Stimulated activated effector memory CD8-positive, alpha-beta T cell treated with anti-CD3 and anti-CD28 coated beads, Interleukin-12 subunit alpha, Interleukin-12 subunit beta, amount 100 ng/mL, for 72 hours (primary cell): Measurements from ENCODE around the gene MYADML2.
"Not testable (repeated sequence)": the region's sequence is repeated elsewhere in the genome, so short reads cannot be mapped to it uniquely, and the experiment has no call there.

ENCODE experiments used
- ATAC-seq: fragments of 150-1000 bp; cut with Tn5 transposase; 2 replicates; pipeline ENCODE4 v1.10.0; 2021
- DNase-seq, 2 donors: peaks; one replicate each; pipeline ENCODE4 v3.0.0; 2021 to 2022; ENCODE audit warnings: low spot score in 2 of 2
- H3K27ac Mint-ChIP-seq: one replicate; pipeline ENCODE4 v1.8.0; 2022; ENCODE audit warnings: mild to moderate bottlenecking, mixed read lengths
- H3K36me3 Mint-ChIP-seq: one replicate; pipeline ENCODE4 v1.8.0; 2022; ENCODE audit warnings: mild to moderate bottlenecking, mixed read lengths
- H3K4me1 Mint-ChIP-seq: one replicate; pipeline ENCODE4 v1.8.0; 2022; ENCODE audit warnings: mixed read lengths
- H3K4me3 Mint-ChIP-seq: one replicate; pipeline ENCODE4 v1.8.0; 2022; ENCODE audit warnings: mild to moderate bottlenecking, mixed read lengths
- H3K9me3 Mint-ChIP-seq: one replicate; pipeline ENCODE4 v1.8.0; 2022; ENCODE audit warnings: mixed read lengths

MYADML2 gene

DNA sequence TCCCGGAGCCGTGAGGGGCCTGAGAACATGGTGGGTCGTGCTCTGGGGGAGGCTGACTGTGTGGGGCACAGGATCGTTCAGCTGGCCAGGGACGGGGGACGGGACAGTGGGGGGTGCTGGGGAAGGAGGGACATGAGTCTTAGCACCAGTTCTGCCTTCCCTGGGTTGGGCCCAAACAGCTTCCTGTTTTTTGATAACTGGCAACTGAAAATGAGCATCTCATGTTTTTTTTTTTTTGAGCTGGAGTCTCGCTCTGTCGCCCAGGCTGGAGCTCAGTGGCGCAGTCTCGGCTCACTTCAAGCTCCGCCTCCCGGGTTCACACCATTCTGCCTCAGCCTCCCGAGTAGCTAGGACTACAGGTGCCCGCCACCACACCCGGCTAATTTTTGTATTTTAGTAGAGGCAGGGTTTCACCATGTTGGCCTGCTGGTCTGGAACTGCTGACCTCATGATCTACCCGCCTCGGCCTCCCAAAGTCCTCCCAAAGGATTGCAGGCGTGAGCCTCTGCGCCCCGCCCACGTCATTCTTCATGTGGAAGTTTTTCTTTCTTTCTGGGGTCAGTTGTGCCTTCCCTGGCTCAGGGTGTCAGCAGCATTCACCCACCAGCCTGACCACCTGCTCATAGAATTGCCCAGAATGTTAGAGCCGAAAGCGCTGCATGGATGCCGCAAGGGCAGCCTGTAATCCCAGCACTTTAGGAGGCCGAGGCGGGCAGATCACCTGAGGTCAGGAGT is 36.8 kb upstream of the MYADML2 start:
- Mint-ChIP-seq H3K9me3 (no peaks in the 10 kb centered on the region), H3K4me1 (peaks cover 33% of the 10 kb centered on the region), H3K36me3 (peaks cover 49% of the 10 kb centered on the region), H3K4me3 (no peak overlapping the region), H3K27ac (no peak overlapping the region)
- DNase-seq (no peak), ATAC-seq (no peak)

DNA sequence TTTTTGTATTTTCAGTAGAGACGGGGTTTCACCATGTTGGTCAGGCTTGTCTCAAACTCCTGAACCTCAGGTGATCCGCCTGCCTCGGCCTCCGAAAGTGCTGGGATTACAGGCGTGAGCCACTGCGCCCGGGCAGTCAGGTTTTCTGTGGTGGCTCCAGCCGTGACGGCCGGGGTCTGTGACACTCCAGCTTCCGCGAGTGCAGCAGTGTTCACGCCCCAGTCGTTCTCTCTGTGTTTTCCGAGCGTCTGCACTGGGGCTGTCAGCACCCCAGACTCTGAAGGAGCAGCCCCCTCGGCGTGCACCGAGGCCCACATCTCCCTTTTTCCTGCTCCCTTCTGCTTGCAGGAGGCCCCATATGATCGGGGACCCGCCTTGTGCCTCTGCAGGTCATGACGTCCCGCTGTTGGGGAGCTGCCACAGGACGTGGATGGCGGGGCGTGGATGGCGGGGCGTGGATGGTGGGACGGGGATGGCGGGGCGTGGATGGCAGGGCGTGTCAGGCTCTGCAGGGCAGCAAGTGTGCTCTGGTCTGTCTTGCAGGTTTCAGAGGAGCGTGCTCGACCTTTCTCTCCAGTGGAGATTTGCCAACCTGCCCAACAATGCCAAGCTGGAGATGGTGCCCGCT is 36.1 kb upstream of the MYADML2 start:
- ATAC-seq, result no peak
- Mint-ChIP-seq H3K27ac (no peak overlapping the region), H3K36me3 (peaks cover 50% of the 10 kb centered on the region), H3K4me3 (no peak overlapping the region), H3K9me3 (no peaks in the 10 kb centered on the region), H3K4me1 (peaks cover 40% of the 10 kb centered on the region)
- DNase-seq, result no peak

DNA sequence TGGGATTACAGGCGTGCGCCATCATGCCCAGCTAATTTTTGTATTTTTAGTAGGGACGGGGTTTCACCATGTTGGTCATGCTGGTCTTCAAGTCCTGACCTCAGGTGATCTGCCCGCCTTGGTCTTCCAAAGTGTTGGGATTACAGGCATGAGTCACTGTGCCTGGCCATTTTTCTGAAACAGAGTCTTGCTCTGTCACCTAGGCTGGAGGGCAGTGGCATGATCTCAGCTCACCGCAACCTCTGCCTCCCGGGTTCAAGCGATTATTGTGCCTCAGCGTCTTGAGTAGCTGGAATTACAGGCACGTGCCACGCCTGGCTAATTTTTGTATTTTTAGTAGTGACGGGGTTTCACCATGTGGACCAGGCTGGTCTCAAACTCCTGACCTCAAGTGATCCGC is 34.5 kb upstream of the MYADML2 start:
- H3K9me3 Mint-ChIP-seq, H3K4me3 Mint-ChIP-seq, ATAC-seq, DNase-seq, H3K27ac Mint-ChIP-seq: not testable (repeated sequence)
- peaks cover 51% of the 10 kb centered on the region for H3K36me3 Mint-ChIP-seq
- peaks cover 42% of the 10 kb centered on the region for H3K4me1 Mint-ChIP-seq

DNA sequence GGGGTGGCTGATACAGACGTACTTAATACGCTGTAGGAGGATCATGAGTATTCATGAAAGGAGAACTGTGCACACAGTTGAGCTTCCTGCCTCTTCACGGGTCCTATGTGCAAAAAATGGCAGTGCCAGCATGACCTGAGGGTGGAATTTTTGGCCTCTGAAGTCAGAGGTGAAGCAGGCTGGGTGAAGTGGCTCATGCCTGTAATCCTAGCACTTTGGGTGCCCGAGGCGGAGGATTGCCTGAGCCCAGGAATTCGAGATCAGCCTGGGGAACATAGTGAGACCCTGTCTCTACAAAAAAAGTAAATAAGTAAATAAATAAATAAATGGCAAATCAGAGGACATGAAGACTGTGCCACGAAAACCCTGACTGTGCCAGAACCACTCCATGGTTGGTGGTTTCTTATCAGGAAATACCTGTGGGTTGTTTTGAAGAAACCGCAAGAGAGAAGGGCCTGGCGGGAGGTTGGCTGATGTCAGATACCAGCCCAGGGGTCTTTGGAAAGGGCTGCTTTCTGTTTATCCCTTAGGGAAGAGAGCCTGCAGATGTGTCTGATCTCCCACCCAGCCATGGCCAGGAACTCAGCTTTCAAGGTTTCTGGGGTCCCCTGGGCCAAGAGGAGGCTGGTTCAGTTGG is 33.8 kb upstream of the MYADML2 start:
- H3K9me3 Mint-ChIP-seq, result no peaks in the 10 kb centered on the region
- DNase-seq (no peak), ATAC-seq (no peak)
- H3K4me1 Mint-ChIP-seq, result peaks cover 46% of the 10 kb centered on the region
- no peak overlapping the region for H3K4me3 Mint-ChIP-seq
- peaks cover 51% of the 10 kb centered on the region for H3K36me3 Mint-ChIP-seq
- H3K27ac Mint-ChIP-seq, result peak overlapping the region; percentile 70

DNA sequence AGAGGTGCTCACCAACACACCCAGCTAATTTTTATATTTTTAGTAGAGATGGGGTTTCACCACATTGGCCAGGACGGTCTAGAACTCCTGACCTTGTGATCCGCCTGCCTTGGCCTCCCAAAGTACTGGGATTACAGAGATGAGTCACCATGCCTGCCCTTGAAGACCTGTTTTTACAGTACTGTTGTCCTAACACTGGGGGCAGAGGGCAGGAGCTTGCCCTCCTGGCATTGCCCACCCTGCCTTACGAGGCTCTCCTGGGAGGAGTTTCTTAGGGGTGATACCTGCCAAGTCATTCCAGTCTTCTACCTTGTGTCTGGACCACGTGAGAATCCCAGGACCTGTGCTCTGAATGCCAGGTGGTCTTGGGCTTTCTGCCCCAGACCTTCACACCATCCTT is 33.1 kb upstream of the MYADML2 start:
- DNase-seq (no peak), ATAC-seq (no peak)
- H3K4me3 Mint-ChIP-seq, result no peak overlapping the region
- H3K9me3 Mint-ChIP-seq, result no peaks in the 10 kb centered on the region
- H3K36me3 Mint-ChIP-seq, result peaks cover 45% of the 10 kb centered on the region
- peaks cover 46% of the 10 kb centered on the region for H3K4me1 Mint-ChIP-seq
- H3K27ac Mint-ChIP-seq, result peak overlapping the region; percentile 70

DNA sequence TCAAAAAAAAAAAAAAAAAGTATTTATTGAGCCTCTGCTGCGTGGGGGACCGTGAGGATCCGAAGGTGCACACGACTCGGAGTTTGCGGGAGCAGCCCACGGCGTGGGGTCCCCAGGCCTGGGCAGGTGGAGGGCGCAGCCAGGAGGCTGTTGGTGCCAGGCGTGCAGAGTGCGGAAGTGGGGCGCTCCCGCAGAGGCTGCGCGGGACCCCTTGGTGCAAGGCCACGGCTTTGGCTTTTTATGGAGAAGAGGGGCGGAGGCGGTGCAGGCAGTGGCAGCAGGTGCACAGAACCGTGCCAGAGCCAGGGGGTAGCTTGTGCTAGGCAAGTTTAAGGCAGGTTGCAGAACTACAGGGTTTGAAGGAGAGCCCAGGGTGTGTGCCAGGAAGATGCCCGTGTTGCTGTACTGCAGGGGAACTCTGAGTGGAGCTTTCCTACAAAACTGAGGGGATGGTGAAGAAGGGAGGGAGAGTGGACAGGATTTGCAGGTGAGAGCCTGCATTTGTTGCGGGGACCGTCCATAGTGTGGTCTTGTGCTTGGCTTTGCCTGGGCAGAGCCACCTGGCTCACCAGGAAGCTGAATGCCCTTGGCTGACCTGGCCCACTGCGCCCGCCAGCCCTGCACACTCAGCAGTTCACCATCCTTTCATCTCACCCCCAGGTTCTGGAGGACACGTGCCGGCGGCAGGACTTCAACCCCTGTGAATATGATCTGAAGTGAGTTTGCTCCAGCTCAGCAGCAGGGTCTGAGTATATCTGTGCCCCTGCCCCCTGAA is 31.7 kb upstream of the MYADML2 start:
- peaks cover 46% of the 10 kb centered on the region for H3K4me1 Mint-ChIP-seq
- H3K27ac Mint-ChIP-seq, result peak overlapping the region; percentile 97
- ATAC-seq, result no peak
- no peaks in the 10 kb centered on the region for H3K9me3 Mint-ChIP-seq
- no peak for DNase-seq
- peaks cover 31% of the 10 kb centered on the region for H3K36me3 Mint-ChIP-seq
- peak overlapping the region; percentile 94 for H3K4me3 Mint-ChIP-seq

DNA sequence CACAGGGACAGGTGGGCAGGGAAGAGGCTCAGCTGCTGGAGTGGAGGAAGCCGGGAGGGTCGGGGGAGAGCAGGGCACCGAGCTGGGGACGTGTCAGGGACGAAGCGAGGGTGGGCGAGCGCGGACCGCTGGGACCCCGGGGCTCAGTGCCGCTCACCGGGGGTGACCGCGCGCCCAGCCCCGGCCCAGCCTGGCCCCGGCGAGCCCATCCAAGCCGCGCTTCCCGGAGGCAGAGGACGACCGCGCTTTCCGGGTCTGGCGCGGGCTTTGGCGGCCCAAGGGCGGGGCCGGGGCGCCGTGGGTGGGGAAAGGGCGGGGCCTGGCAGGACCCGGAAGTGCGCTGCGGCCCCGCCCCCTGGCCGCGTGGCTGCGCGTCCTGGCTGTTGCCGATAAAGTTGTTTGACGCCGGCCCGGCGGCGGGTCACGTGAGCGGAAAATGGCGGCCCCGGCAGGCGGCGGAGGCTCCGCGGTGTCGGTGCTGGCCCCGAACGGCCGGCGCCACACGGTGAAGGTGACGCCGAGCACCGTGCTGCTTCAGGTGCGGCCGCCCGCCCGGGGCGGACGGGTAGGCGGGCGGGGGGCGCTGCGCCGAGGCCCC is 30.3 kb upstream of the MYADML2 start, which contains the start of gene ASPSCR1:
TSS of gene ASPSCR1 (plus strand) at position 419 of the 598 bp plus-strand sequence. CDS start at position 437, 18 bp downstream.
- ATAC-seq (peak; percentile 90), DNase-seq (peak; percentile 93 to 94)
- peak within 1 kb of the TSS; percentile 97 for H3K27ac Mint-ChIP-seq
- H3K9me3 Mint-ChIP-seq, result no peaks in the 10 kb centered on the region
- peaks cover 23% of the 10 kb centered on the region for H3K36me3 Mint-ChIP-seq
- H3K4me3 Mint-ChIP-seq, result peak within 1 kb of the TSS; percentile 94
- H3K4me1 Mint-ChIP-seq, result peaks cover 40% of the 10 kb centered on the region

DNA sequence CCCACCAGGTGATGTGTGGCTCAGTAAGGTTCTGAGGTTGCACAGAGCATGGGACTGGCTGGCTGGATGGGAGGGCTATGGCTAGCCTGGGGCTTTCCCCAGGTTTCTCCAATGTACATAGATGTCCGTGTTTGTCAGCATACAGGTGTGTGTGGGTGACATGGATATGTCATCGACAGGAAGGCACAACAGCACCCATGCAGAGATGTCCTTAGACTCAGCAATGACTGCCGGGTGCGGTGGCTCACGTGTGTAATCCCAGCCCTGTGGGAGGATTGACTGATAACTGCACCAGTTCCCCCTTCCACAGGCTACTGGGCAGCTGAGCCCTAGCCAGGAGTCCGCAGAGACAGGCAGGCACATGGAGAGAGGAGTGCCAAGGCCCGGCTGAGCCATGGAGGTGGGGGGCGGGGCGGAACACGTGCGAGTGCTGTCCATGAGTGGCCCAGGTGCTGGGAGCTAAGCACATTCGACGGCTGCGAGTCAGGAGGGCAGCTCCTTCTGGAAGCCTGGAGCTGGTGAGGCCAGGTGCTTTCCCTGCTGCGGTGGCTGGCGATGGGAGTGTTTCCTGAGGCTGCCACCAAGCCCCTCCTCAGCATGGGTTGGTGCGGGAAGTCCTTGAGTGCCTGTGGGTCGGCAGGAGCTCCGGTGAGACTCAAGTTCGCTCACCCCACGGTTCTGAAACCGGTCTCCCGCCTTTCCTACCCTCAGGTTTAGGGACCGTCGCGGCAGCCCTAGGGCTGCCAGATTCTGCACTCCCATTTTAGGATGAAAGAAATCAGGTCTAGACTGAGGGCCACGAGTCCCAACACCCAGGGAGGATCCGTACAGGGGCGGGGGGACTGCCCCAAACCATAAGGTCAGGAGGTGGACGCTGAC is 29.5 kb upstream of the MYADML2 start:
- ATAC-seq (peak; percentile 24), DNase-seq (no peak)
- H3K9me3 Mint-ChIP-seq, result no peaks in the 10 kb centered on the region
- peak overlapping the region; percentile 94 for H3K4me3 Mint-ChIP-seq
- H3K36me3 Mint-ChIP-seq, result peaks cover 20% of the 10 kb centered on the region
- peak overlapping the region; percentile 97 for H3K27ac Mint-ChIP-seq
- H3K4me1 Mint-ChIP-seq, result peaks cover 38% of the 10 kb centered on the region

DNA sequence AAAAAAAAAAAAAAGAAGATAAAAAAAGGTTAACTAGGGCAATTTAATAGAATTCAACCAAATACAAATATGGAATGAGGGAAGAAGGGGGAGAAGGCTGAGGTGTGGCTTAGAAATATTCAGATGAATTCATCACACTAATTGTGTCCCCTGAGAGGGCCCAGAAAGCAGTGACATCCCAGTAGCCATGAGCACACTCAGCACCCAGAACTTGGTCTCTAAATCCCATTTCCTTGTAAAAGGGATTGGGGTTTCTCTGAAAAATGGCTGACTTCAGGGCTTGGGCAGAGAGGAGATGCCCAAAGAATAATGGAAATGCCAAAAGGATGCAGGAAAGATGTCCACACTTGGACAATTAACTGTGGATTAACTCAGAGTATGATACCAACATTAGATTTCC is 26.4 kb upstream of the MYADML2 start:
- peaks cover 14% of the 10 kb centered on the region for H3K4me1 Mint-ChIP-seq
- H3K36me3 Mint-ChIP-seq, result peaks cover 7% of the 10 kb centered on the region
- no peak overlapping the region for H3K27ac Mint-ChIP-seq
- ATAC-seq (no peak), DNase-seq (no peak)
- no peaks in the 10 kb centered on the region for H3K9me3 Mint-ChIP-seq
- H3K4me3 Mint-ChIP-seq, result no peak overlapping the region

DNA sequence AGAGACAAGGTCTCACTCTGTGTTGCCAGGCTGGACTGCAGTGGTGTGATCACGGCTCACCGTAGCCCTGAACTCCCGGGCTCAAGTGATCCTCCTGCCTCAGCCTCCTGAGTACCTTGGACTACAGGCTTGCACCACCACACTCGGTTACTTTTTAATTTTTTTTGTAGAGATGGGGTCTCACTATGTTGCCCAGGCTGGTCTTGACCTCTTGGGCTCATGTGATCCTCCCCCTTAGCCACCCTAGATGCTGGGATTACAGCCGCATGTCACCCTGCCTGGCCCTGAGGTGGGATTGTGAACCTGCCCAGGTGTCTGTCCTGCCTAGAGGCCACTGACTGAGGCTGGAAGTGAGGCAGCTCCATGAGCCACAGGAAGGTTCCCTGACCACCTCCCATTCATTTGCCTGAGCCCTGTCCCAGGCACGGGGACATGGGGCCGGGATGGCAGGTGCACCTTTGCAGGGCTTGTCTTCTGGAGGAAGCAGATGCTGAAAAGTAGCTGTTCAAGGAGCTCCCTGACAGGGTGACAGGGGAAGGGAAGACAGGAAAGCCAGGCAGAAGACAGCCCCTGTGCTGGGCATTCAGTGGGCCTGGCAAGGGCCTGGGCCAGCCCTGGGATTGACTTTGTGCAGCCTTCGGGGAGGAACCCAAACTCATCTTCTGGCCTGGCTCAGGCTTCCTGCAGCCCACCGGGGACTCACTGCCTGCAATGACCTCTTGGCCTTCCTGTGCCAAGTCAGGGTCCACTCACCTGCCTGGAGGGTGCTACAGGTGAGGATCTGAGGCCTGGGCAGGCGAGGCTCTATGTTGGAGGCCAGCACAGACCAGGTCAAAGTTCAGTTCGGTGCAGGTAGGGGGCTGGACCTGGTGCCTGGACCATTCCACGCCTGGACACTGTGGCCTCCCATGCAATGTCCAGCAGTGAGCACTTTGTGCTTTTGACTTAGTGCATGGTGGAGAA is 22.1 kb upstream of the MYADML2 start:
- ATAC-seq (no peak), DNase-seq (no peak)
- H3K4me3 Mint-ChIP-seq, result no peak overlapping the region
- no peaks in the 10 kb centered on the region for H3K9me3 Mint-ChIP-seq
- peaks cover 11% of the 10 kb centered on the region for H3K4me1 Mint-ChIP-seq
- H3K27ac Mint-ChIP-seq, result no peak overlapping the region
- no peaks in the 10 kb centered on the region for H3K36me3 Mint-ChIP-seq

DNA sequence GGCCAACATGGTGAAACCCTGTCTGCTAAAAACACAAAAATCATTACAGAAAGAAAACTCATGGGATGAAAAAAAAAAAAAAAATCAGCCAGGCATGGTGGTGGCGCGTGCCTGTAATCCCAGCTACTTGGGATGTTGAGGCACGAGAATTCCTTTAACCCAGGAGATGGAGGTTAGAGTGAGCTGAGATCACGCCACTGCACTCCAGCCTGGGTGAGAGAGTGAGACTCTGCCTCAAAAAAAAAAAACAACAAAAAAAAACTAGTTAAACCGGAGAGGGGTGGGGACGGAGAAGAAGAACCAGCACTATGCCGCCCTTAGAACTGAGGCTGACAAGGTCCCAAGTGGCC is 21.3 kb upstream of the MYADML2 start:
- H3K4me1 Mint-ChIP-seq, result peaks cover 17% of the 10 kb centered on the region
- DNase-seq, result no peak
- no peak overlapping the region for H3K27ac Mint-ChIP-seq
- H3K36me3 Mint-ChIP-seq, result no peaks in the 10 kb centered on the region
- peak overlapping the region; percentile 60 for H3K4me3 Mint-ChIP-seq
- H3K9me3 Mint-ChIP-seq, result no peaks in the 10 kb centered on the region
- ATAC-seq, result no peak

DNA sequence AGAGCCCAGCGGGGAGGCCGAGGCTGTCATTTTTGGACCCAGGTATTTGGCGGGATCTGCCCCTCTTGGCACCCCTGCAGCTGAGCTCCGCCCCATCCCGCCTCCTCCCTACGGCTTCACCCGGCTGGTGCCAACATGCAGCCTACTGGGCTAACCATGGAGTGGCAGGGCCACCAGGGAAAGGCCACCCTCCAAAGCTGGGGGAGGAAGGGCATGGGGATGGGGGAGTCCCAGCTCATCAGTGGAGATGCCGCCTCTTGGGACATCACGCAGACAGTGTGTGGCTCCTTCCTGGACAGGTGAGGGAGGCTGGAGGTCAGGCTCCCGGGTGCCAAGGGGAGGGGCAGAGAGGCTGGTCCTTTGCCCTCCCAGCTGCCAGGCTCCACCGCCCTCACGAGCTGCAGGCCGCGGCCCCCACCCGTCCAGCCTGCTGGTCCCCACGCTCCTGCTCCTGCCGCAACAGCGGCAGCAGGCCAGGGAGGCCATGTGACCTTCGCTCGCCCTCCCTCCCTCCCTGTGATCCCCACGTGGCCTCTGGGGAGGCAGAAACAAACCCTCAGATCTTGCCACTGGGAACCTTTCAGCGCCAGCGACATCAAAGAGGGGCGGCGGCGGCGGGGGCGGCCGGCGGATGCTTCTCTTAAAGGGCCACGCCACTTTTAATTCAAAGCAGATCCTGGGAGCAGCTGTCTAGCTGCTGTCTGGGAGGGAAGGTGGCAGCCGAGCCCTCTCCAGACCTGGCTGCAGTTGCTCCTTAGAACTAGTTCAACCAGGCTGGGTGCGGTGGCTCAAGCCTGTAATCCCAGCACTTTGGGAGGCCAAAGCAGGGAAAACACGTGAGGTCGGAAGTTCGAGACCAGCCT is 20.7 kb upstream of the MYADML2 start:
- Mint-ChIP-seq H3K27ac (no peak overlapping the region), H3K9me3 (no peaks in the 10 kb centered on the region), H3K36me3 (peaks cover 6% of the 10 kb centered on the region), H3K4me3 (peak overlapping the region; percentile 60), H3K4me1 (peaks cover 17% of the 10 kb centered on the region)
- ATAC-seq (peak; percentile 92), DNase-seq (peak; percentile 59 to 80)

DNA sequence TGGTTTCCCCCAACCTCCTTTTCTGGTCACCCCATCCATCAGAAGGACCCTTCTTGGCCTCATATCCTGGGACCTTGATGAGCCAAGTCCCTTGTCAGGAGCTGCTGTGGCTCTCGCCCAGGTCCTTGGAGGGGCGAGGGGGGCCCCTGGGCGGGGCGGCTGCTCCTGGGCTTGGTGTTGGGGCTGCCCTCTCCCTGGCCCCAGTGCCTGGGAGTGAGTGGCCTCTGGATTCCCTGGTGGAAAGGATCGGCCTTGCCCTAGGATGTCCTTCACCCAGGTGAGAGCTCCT is 20.2 kb upstream of the MYADML2 start:
- no peak overlapping the region for H3K27ac Mint-ChIP-seq

More for the DNA sequence above, 20.2 kb upstream of the MYADML2 start:
- no peak for DNase-seq
- Mint-ChIP-seq H3K36me3 (peaks cover 6% of the 10 kb centered on the region), H3K9me3 (no peaks in the 10 kb centered on the region), H3K4me3 (peak overlapping the region; percentile 60), H3K4me1 (peaks cover 17% of the 10 kb centered on the region)
- ATAC-seq, result no peak
